ENCODE results near the gene RAC2. TPM values are rescaled to one million over a fixed set of nuclear protein-coding genes. Genes with fewer than 3 reads are reported as not detected.

RAC2 gene
- polyA plus RNA-seq, 2 of the 4 experiments (the other 2 are of a cell fraction), result 0.05 TPM; not detected in 1

GRCh38 chr22:37273846-37274225 is 29.8 kb upstream of the RAC2 start:
- Histone ChIP-seq H3K27ac (peak overlapping the region in 1 of 2 experiments; percentile 70; a peak in 2 of 6 replicates), H3K9me3 (no peaks in the 10 kb centered on the region), H3K4me3 (no peak overlapping the region), H3K4me2 (no peak overlapping the region), H3K4me1 (no peaks in the 10 kb centered on the region)
- CTCF ChIA-PET, result interaction anchor here (6.9 kb wide), 1 partner anchor 14 kb away, joined by 55 read pairs; no protein-coding TSS in a partner anchor
- POLR2A ChIA-PET, result no interaction called here
- DNase-seq (ENCODE audit: low read depth in 1 of 2, low spot score in 1 of 2) (no peak), ATAC-seq (no peak), FAIRE-seq (no peak)
- 85% methylated on average over 8 of the region's 8 CpGs for WGBS (ENCODE audit: missing lambda C conversion rate)
- no peak for TF ChIP-seq BHLHE40 (IDR thresholded peaks at IDR 0.05; ENCODE audit: low read depth, low read length)
- TF ChIP-seq SREBF2 (IDR thresholded peaks at IDR 0.05), result no peak
- no peak for TF ChIP-seq CEBPB (IDR thresholded peaks at IDR 0.05)

GRCh38 chr22:37273126-37273845 is 29.2 kb upstream of the RAC2 start:
- peak overlapping the region in 1 of 2 experiments; percentile 70; a peak in 3 of 6 replicates for H3K27ac ChIP-seq
- no peak overlapping the region for H3K4me2 ChIP-seq
- ATAC-seq (no peak), FAIRE-seq (no peak), DNase-seq (ENCODE audit: low read depth in 1 of 2, low spot score in 1 of 2) (no peak)
- no peak overlapping the region for H3K4me3 ChIP-seq
- ChIA-PET CTCF (interaction anchor here (6.9 kb wide), 1 partner anchor 13 kb away, joined by 55 read pairs; no protein-coding TSS in a partner anchor), POLR2A (no interaction called here)
- no peak for TF ChIP-seq TFCP2L1 (CRISPR knock-in tag; IDR thresholded peaks at IDR 0.05)
- no peak for TF ChIP-seq NPAS2 (CRISPR knock-in tag; IDR thresholded peaks at IDR 0.05; ENCODE audit: borderline replicate concordance)
- TF ChIP-seq RCOR1 (IDR thresholded peaks at IDR 0.05; ENCODE audit: low read depth, low read length), result no peak
- no peak for TF ChIP-seq RARB (CRISPR knock-in tag; IDR thresholded peaks at IDR 0.05)
- TF ChIP-seq REST (IDR thresholded peaks at IDR 0.05), result no peak
- no peak for TF ChIP-seq EP300 (IDR thresholded peaks at IDR 0.05)
- TF ChIP-seq MYC (IDR thresholded peaks at IDR 0.05; ENCODE audit: borderline replicate concordance, low read length), result no peak
- no peak for TF ChIP-seq ZFP36 (IDR thresholded peaks at IDR 0.05; ENCODE audit: borderline replicate concordance, partially characterized antibody)
- no peak for TF ChIP-seq E2F6 (IDR thresholded peaks at IDR 0.05; ENCODE audit: borderline replicate concordance, low read depth)
- no peak for TF ChIP-seq ESRRA (IDR thresholded peaks at IDR 0.05; ENCODE audit: borderline replicate concordance, low read length)
- TF ChIP-seq ZC3H11A (IDR thresholded peaks at IDR 0.05), result no peak
- no peak for TF ChIP-seq FOSL2 (IDR thresholded peaks at IDR 0.05)
- TF ChIP-seq FOSL2 (CRISPR knock-in tag; IDR thresholded peaks at IDR 0.05), result no peak
- TF ChIP-seq NFE2L2 (conservative IDR thresholded peaks at IDR 0.05; ENCODE audit: low read length), result no peak
- TF ChIP-seq RAD21 (conservative IDR thresholded peaks at IDR 0.05 in 1 of 2, IDR thresholded peaks at IDR 0.05 in 1 of 2), result no peak
- TF ChIP-seq CEBPB (IDR thresholded peaks at IDR 0.05), result no peak
- TF ChIP-seq POLR2AphosphoS2 (conservative IDR thresholded peaks at IDR 0.05; ENCODE audit: low read length), result no peak
- TF ChIP-seq TP53 (CRISPR knock-in tag; IDR thresholded peaks at IDR 0.05), result no peak
- TF ChIP-seq CHD2 (IDR thresholded peaks at IDR 0.05; ENCODE audit: low read length, partially characterized antibody), result no peak
- TF ChIP-seq MAZ (IDR thresholded peaks at IDR 0.05; ENCODE audit: borderline replicate concordance, low read depth, low read length), result no peak
- 64% methylated on average over 17 of the region's 17 CpGs for WGBS (ENCODE audit: missing lambda C conversion rate)
- no peaks in the 10 kb centered on the region for H3K9me3 ChIP-seq
- no peaks in the 10 kb centered on the region for H3K4me1 ChIP-seq
